NCI-H2196 (cell line): ENCODE results near the gene NGEF.
A peak's percentile ranks its signal among the peaks of the same experiment; 100 is the strongest.
"Not testable (repeated sequence)": the region's sequence is repeated elsewhere in the genome, so short reads cannot be mapped to it uniquely, and the experiment has no call there.

Experiments used
- DNase-seq: peaks from one replicate; lab custom pipeline; 2025; ENCODE audit not compliant: unreplicated experiment; lab: John Stamatoyannopoulos, UW

Gene NGEF

GRCh38 chr2:232931636-232932035 lies 81.4 kb downstream of the NGEF start:
- DNase-seq: no peak

GRCh38 chr2:232930059-232930400 lies 83.0 kb downstream of the NGEF start:
- DNase-seq: no peak

GRCh38 chr2:232929303-232930058 lies 83.6 kb downstream of the NGEF start:
- DNase-seq: no peak

GRCh38 chr2:232928551-232929302 lies 84.3 kb downstream of the NGEF start:
- no peak for DNase-seq

GRCh38 chr2:232927793-232928550 lies 85.1 kb downstream of the NGEF start:
- DNase-seq: peak; percentile 74

- no peak for DNase-seq
Observed at GRCh38 chr2:232927032-232927792, 85.8 kb downstream of the NGEF start.

- no peak for DNase-seq
Observed at GRCh38 chr2:232926431-232926939, 86.6 kb downstream of the NGEF start.

GRCh38 chr2:232925821-232926156 lies 87.3 kb downstream of the NGEF start:
- no peak for DNase-seq

GRCh38 chr2:232925153-232925820 lies 87.8 kb downstream of the NGEF start:
- no peak for DNase-seq

GRCh38 chr2:232924433-232924832 lies 88.6 kb downstream of the NGEF start:
- no peak for DNase-seq

- DNase-seq: no peak
Observed at GRCh38 chr2:232920760-232921159, 92.3 kb downstream of the NGEF start.

GRCh38 chr2:232920055-232920454 lies 93.0 kb downstream of the NGEF start:
- DNase-seq: no peak

- DNase-seq: no peak
Observed at GRCh38 chr2:232919141-232919540, 93.9 kb downstream of the NGEF start.

- no peak for DNase-seq
Observed at GRCh38 chr2:232913903-232914302, 99.2 kb downstream of the NGEF start.

- DNase-seq: no peak
Observed at GRCh38 chr2:232911712-232912277, 101.3 kb downstream of the NGEF start.

- DNase-seq: no peak
Observed at GRCh38 chr2:232910376-232910775, 102.7 kb downstream of the NGEF start.

- no peak for DNase-seq
Observed at GRCh38 chr2:232908695-232909094, 104.4 kb downstream of the NGEF start.

GRCh38 chr2:232907718-232908085 lies 105.4 kb downstream of the NGEF start:
- not testable (repeated sequence) for DNase-seq

- peak; percentile 3 for DNase-seq
Observed at GRCh38 chr2:232906867-232907717, 106.0 kb downstream of the NGEF start.
